GM23338 (cell line): ENCODE measurements around the gene ACOX1. TPM values are rescaled to one million over a fixed set of nuclear protein-coding genes. Genes with fewer than 3 reads are reported as not detected.

Source experiments
- ATAC-seq: fragments of 200-7000 bp; cut with Tn5 transposase; 3 replicates; pipeline ENCODE4 v1.9.1; 2020
- DNase-seq: peaks from one replicate; pipeline ENCODE4 v3.0.0-alpha.2; 2015; ENCODE audit warnings: low spot score
- H2AFZ ChIP-seq: fragments of 200-600 bp; sonication (generic); 2 replicates; pipeline ENCODE4 v1.8.0; 2016; ENCODE audit warnings: antibody characterized with exemption, mild to moderate bottlenecking, moderate library complexity
- H3F3A ChIP-seq: fragments of 200-600 bp; sonication (generic); replicated peaks from 2 replicates; pipeline ENCODE4 v1.8.0; 2017; ENCODE audit warnings: antibody characterized with exemption, mixed run types, low read depth
- H3K27ac ChIP-seq: fragments of 200-600 bp; sonication (generic); 2 replicates; pipeline ENCODE4 v1.6.1; 2016; ENCODE audit warnings: low read depth
- H3K27me3 ChIP-seq: fragments of 200-600 bp; sonication (generic); 2 replicates; pipeline ENCODE4 v1.8.0; 2016; ENCODE audit warnings: mild to moderate bottlenecking, mixed run types, moderate library complexity; ENCODE audit not compliant: insufficient read depth
- H3K36me3 ChIP-seq: fragments of 200-600 bp; sonication (generic); 2 replicates; pipeline ENCODE4 v1.8.0; 2016; ENCODE audit warnings: mild to moderate bottlenecking; ENCODE audit not compliant: insufficient read depth
- H3K4me1 ChIP-seq: fragments of 200-600 bp; sonication (generic); 2 replicates; pipeline ENCODE4 v1.8.0; 2016; ENCODE audit warnings: mild to moderate bottlenecking, moderate library complexity; ENCODE audit not compliant: insufficient read depth
- H3K4me2 ChIP-seq: fragments of 200-600 bp; sonication (generic); 2 replicates; pipeline ENCODE4 v1.7.1; 2017; ENCODE audit warnings: mixed run types
- H3K4me3 ChIP-seq: fragments of 200-600 bp; sonication (generic); 2 replicates; pipeline ENCODE4 v1.6.1; 2016; ENCODE audit warnings: mixed run types
- H3K79me2 ChIP-seq: fragments of 200-600 bp; sonication (generic); replicated peaks from 2 replicates; pipeline ENCODE4 v1.8.0; 2017; ENCODE audit warnings: mild to moderate bottlenecking; ENCODE audit not compliant: insufficient read depth
- H3K9me2 ChIP-seq: fragments of 200-600 bp; sonication (generic); 2 replicates; pipeline ENCODE4 v1.8.0; 2017; ENCODE audit not compliant: insufficient read depth
- H4K20me1 ChIP-seq: fragments of 200-600 bp; sonication (generic); replicated peaks from 2 replicates; pipeline ENCODE4 v1.8.0; 2017; ENCODE audit warnings: mild to moderate bottlenecking; ENCODE audit not compliant: insufficient read depth
- H3K27ac Mint-ChIP-seq: 2 replicates; pipeline ENCODE4 v1.8.0; 2020; ENCODE audit warnings: inconsistent platforms, mild to moderate bottlenecking, moderate library complexity, mixed read lengths
- H3K27me3 Mint-ChIP-seq: 3 replicates; pipeline ENCODE4 v1.8.0; 2022; ENCODE audit warnings: low read depth, mild to moderate bottlenecking, moderate library complexity, mixed read lengths, inconsistent platforms; ENCODE audit not compliant: insufficient read depth, poor library complexity
- H3K36me3 Mint-ChIP-seq: 3 replicates; pipeline ENCODE4 v1.8.0; 2021; ENCODE audit warnings: low read depth, mild to moderate bottlenecking, inconsistent platforms, moderate library complexity, mixed read lengths
- H3K4me1 Mint-ChIP-seq: 3 replicates; pipeline ENCODE4 v1.8.0; 2020; ENCODE audit warnings: mild to moderate bottlenecking, inconsistent platforms, mixed read lengths
- H3K4me3 Mint-ChIP-seq: 3 replicates; pipeline ENCODE4 v1.8.0; 2021; ENCODE audit warnings: moderate library complexity, mild to moderate bottlenecking, inconsistent platforms, mixed read lengths
- H3K9me3 Mint-ChIP-seq: 3 replicates; pipeline ENCODE4 v1.8.0; 2020; ENCODE audit warnings: moderate library complexity, mild to moderate bottlenecking, inconsistent platforms, mixed read lengths
- CREB1 ChIP-seq: fragments of 250-450 bp; sonication (Bioruptor Pico); IDR thresholded peaks from 2 replicates; pipeline ENCODE4 v1.5.0; 2020; ENCODE audit warnings: low read depth, mild to moderate bottlenecking, moderate library complexity
- EZH2 ChIP-seq: fragments of 200-600 bp; sonication (generic); IDR thresholded peaks from one replicate; pipeline ENCODE4 v1.8.0; 2017; ENCODE audit warnings: antibody characterized with exemption, mild to moderate bottlenecking, low read depth; ENCODE audit not compliant: unreplicated experiment
- EZH2phosphoT487 ChIP-seq: fragments of 200-600 bp; sonication (generic); IDR thresholded peaks from one replicate; pipeline ENCODE4 v1.8.1; 2018; ENCODE audit warnings: antibody characterized with exemption; ENCODE audit not compliant: unreplicated experiment
- JUNB ChIP-seq: IDR thresholded peaks from one replicate; pipeline ENCODE4 v1.6.1; 2016; ENCODE audit warnings: antibody characterized with exemption; ENCODE audit not compliant: unreplicated experiment
- NANOG ChIP-seq: IDR thresholded peaks from 2 replicates; pipeline ENCODE4 v1.6.1; 2016; ENCODE audit warnings: antibody characterized with exemption, borderline replicate concordance
- ZNF114 ChIP-seq: fragments of 250-450 bp; sonication (Bioruptor Pico); IDR thresholded peaks from 2 replicates; pipeline ENCODE4 v1.5.0; 2020; ENCODE audit warnings: mild to moderate bottlenecking, moderate library complexity
- polyA plus RNA-seq: library from polyadenylated mRNA; unstranded; fragments of >200 nt; fragmentation: Nextera tagmentation; extraction: Ambion mirVana; gene quantifications from 2 replicates; pipeline ENCODE4 v1.2.1, GENCODE V29; 2016
- total RNA-seq: library from RNA; depleted of rRNA; stranded (reverse); fragments of >200 nt; shearing (Covaris generic); gene quantifications from 2 replicates; pipeline ENCODE4 v1.2.3, GENCODE V29; 2014
- TF ChIP-seq, protein P1 (sequence below): fragments of 250-450 bp; sonication (Bioruptor Pico); IDR thresholded peaks from 2 replicates; pipeline ENCODE4 v1.5.0; 2020; ENCODE audit warnings: mild to moderate bottlenecking, moderate library complexity

Gene ACOX1
- total and polyA plus RNA-seq, 2 experiments from 2014 or later, result 12.8 to 32.9 TPM

DNA sequence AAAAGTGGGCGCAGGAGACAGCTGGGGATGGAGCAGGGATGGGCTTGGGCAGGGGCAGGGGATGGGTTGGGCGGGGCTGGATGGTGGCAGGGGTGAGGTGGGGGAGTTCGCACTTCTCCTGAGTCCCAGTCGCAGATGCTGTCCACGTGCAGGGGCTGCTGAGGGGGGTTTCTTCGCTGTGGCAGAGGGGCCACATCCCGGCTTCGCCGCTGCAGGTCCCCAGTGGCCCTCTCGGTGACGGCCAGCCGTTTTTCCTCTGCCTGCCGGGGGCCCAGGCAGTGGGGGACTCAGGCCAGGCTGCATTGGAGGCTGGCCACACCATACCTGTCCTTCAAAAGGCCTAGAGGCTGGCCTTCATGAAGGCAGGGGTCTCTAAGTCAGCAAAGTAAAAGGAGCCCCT is 39.8 kb upstream of the ACOX1 start:
- Mint-ChIP-seq H3K27ac (no peak overlapping the region), H3K27me3 (peaks cover 7% of the 10 kb centered on the region), H3K36me3 (no peaks in the 10 kb centered on the region), H3K4me1 (peaks cover 3% of the 10 kb centered on the region; the same call in 2 of the 3 replicates), H3K9me3 (no peaks in the 10 kb centered on the region), H3K4me3 (no peak overlapping the region)
- no peak overlapping the region for H3K27ac ChIP-seq
- H3K79me2 ChIP-seq, result no peaks in the 10 kb centered on the region
- no peaks in the 10 kb centered on the region for H3K27me3 ChIP-seq
- H4K20me1 ChIP-seq, result no peaks in the 10 kb centered on the region
- no peaks in the 10 kb centered on the region for H3K4me1 ChIP-seq
- no peak for ATAC-seq
- DNase-seq, result no peak
- no peak overlapping the region; the same call in 1 of the 2 replicates for H2AFZ ChIP-seq
- no peaks in the 10 kb centered on the region for H3K9me2 ChIP-seq
- H3F3A ChIP-seq, result 0 out of 2 replicates have a peak, but pooled peaks cover 6% of the 10 kb centered on the region
- TF ChIP-seq EZH2, result no peak
- TF ChIP-seq JUNB, result no peak
- TF ChIP-seq CREB1 (CRISPR knock-in tag), result no peak
- TF ChIP-seq ZNF114 (CRISPR knock-in tag), result no peak
- TF ChIP-seq, protein P1, sequence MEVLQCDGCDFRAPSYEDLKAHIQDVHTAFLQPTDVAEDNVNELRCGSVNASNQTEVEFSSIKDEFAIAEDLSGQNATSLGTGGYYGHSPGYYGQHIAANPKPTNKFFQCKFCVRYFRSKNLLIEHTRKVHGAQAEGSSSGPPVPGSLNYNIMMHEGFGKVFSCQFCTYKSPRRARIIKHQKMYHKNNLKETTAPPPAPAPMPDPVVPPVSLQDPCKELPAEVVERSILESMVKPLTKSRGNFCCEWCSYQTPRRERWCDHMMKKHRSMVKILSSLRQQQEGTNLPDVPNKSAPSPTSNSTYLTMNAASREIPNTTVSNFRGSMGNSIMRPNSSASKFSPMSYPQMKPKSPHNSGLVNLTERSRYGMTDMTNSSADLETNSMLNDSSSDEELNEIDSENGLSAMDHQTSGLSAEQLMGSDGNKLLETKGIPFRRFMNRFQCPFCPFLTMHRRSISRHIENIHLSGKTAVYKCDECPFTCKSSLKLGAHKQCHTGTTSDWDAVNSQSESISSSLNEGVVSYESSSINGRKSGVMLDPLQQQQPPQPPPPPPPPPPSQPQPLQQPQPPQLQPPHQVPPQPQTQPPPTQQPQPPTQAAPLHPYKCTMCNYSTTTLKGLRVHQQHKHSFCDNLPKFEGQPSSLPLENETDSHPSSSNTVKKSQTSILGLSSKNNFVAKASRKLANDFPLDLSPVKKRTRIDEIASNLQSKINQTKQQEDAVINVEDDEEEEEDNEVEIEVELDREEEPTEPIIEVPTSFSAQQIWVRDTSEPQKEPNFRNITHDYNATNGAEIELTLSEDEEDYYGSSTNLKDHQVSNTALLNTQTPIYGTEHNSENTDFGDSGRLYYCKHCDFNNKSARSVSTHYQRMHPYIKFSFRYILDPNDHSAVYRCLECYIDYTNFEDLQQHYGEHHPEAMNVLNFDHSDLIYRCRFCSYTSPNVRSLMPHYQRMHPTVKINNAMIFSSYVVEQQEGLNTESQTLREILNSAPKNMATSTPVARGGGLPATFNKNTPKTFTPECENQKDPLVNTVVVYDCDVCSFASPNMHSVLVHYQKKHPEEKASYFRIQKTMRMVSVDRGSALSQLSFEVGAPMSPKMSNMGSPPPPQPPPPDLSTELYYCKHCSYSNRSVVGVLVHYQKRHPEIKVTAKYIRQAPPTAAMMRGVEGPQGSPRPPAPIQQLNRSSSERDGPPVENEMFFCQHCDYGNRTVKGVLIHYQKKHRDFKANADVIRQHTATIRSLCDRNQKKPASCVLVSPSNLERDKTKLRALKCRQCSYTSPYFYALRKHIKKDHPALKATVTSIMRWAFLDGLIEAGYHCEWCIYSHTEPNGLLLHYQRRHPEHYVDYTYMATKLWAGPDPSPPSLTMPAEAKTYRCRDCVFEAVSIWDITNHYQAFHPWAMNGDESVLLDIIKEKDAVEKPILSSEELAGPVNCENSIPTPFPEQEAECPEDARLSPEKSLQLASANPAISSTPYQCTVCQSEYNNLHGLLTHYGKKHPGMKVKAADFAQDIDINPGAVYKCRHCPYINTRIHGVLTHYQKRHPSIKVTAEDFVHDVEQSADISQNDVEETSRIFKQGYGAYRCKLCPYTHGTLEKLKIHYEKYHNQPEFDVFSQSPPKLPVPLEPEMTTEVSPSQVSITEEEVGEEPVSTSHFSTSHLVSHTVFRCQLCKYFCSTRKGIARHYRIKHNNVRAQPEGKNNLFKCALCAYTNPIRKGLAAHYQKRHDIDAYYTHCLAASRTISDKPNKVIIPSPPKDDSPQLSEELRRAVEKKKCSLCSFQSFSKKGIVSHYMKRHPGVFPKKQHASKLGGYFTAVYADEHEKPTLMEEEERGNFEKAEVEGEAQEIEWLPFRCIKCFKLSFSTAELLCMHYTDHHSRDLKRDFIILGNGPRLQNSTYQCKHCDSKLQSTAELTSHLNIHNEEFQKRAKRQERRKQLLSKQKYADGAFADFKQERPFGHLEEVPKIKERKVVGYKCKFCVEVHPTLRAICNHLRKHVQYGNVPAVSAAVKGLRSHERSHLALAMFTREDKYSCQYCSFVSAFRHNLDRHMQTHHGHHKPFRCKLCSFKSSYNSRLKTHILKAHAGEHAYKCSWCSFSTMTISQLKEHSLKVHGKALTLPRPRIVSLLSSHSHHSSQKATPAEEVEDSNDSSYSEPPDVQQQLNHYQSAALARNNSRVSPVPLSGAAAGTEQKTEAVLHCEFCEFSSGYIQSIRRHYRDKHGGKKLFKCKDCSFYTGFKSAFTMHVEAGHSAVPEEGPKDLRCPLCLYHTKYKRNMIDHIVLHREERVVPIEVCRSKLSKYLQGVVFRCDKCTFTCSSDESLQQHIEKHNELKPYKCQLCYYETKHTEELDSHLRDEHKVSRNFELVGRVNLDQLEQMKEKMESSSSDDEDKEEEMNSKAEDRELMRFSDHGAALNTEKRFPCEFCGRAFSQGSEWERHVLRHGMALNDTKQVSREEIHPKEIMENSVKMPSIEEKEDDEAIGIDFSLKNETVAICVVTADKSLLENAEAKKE (CRISPR knock-in tag), result no peak
- no peak overlapping the region for H3K4me3 ChIP-seq
- H3K36me3 ChIP-seq, result no peaks in the 10 kb centered on the region
- H3K4me2 ChIP-seq, result no peak overlapping the region

DNA sequence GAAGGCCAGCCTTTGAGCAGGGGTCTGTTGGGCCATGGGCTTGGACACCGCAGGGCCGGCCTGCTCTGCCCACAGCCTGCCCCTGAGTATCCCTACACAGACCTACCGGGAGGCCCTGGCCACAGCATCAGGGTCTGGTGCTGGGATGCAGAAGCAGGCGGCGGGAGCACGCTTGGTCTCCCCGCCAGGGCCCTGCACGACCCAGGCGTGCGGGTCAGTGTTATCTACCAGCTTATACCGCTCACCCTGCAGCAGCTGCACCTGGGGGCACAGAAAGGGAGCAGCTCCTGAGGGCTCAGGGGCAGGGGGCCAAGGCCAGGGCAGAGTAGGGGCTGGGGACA is 39.3 kb upstream of the ACOX1 start:
- H3K36me3 ChIP-seq, result no peaks in the 10 kb centered on the region
- no peak overlapping the region for H3K4me3 ChIP-seq
- Mint-ChIP-seq H3K4me1 (peaks cover 3% of the 10 kb centered on the region; the same call in 2 of the 3 replicates), H3K36me3 (no peaks in the 10 kb centered on the region), H3K4me3 (no peak overlapping the region), H3K9me3 (no peaks in the 10 kb centered on the region), H3K27me3 (peaks cover 9% of the 10 kb centered on the region), H3K27ac (no peak overlapping the region)
- no peak overlapping the region for H3K4me2 ChIP-seq
- H3K79me2 ChIP-seq, result no peaks in the 10 kb centered on the region
- no peak overlapping the region for H3K27ac ChIP-seq
- H3F3A ChIP-seq, result 0 out of 2 replicates have a peak, but pooled peaks cover 6% of the 10 kb centered on the region
- ATAC-seq (no peak), DNase-seq (no peak)
- H3K9me2 ChIP-seq, result no peaks in the 10 kb centered on the region
- no peaks in the 10 kb centered on the region for H3K27me3 ChIP-seq
- H2AFZ ChIP-seq, result no peak overlapping the region
- H4K20me1 ChIP-seq, result no peaks in the 10 kb centered on the region
- no peaks in the 10 kb centered on the region for H3K4me1 ChIP-seq
- TF ChIP-seq JUNB (no peak), ZNF114 (CRISPR knock-in tag) (no peak), EZH2phosphoT487 (no peak), NANOG (no peak)
- TF ChIP-seq, protein P1 (CRISPR knock-in tag), result no peak
